Suprapubic skin (tissue), 3 donors: ENCODE data around the gene SLC37A2.

Experiments
- POLR2A ChIP-seq, 2 donors: fragments of 450-650 bp; IDR thresholded peaks; one replicate each; pipeline ENCODE4 v1.6.1; 2017; ENCODE audit warnings: antibody characterized with exemption in 2 of 2, mild to moderate bottlenecking in 2 of 2, moderate library complexity in 2 of 2
- TF ChIP-seq, protein P1 (sequence below), 2 donors: fragments of 200-600 bp in 1 of 2; fragments of 450-650 bp in 1 of 2; sonication (generic) in 1 of 2; IDR thresholded peaks; one replicate each; pipeline ENCODE4 v1.5.1; 2016 to 2019; ENCODE audit warnings: antibody characterized with exemption in 2 of 2, mild to moderate bottlenecking in 1 of 2, moderate library complexity in 1 of 2

GRCh38 chr11:125123947-125124617, 61.0 kb downstream of the SLC37A2 start:
- TF ChIP-seq POLR2A (IDR thresholded peaks at IDR 0.05) = no peak
- TF ChIP-seq, protein P1, sequence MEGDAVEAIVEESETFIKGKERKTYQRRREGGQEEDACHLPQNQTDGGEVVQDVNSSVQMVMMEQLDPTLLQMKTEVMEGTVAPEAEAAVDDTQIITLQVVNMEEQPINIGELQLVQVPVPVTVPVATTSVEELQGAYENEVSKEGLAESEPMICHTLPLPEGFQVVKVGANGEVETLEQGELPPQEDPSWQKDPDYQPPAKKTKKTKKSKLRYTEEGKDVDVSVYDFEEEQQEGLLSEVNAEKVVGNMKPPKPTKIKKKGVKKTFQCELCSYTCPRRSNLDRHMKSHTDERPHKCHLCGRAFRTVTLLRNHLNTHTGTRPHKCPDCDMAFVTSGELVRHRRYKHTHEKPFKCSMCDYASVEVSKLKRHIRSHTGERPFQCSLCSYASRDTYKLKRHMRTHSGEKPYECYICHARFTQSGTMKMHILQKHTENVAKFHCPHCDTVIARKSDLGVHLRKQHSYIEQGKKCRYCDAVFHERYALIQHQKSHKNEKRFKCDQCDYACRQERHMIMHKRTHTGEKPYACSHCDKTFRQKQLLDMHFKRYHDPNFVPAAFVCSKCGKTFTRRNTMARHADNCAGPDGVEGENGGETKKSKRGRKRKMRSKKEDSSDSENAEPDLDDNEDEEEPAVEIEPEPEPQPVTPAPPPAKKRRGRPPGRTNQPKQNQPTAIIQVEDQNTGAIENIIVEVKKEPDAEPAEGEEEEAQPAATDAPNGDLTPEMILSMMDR (IDR thresholded peaks at IDR 0.05) = peak in 1 of 2 donors; percentile 30
